Effector memory CD8-positive, alpha-beta T cell (primary cell): Measurements from ENCODE around the gene PARD6G.

Experiments
- ATAC-seq: fragments of 150-1000 bp; cut with Tn5 transposase; replicated peaks from 2 replicates; pipeline ENCODE4 v1.10.0; 2021; ENCODE audit warnings: mild to moderate bottlenecking, moderate library complexity
- DNase-seq, 3 experiments: peaks; one replicate each; pipeline ENCODE4 v3.0.0; 2021
- H3K27ac Mint-ChIP-seq, 2 donors: one replicate each; pipeline ENCODE4 v1.8.0; 2022; ENCODE audit warnings: mild to moderate bottlenecking in 2 of 2, mixed read lengths in 2 of 2, moderate library complexity in 2 of 2
- H3K27me3 Mint-ChIP-seq, 2 donors: one replicate each; pipeline ENCODE4 v1.8.0; 2022; ENCODE audit warnings: mixed read lengths in 2 of 2
- H3K36me3 Mint-ChIP-seq: one replicate; pipeline ENCODE4 v1.8.0; 2022; ENCODE audit warnings: mild to moderate bottlenecking, moderate library complexity, mixed read lengths; ENCODE audit not compliant: insufficient read depth
- H3K4me1 Mint-ChIP-seq, 2 donors: one replicate each; pipeline ENCODE4 v1.8.0; 2022; ENCODE audit warnings: low read depth in 2 of 2, mixed read lengths in 2 of 2
- H3K4me3 Mint-ChIP-seq, 2 donors: one replicate each; pipeline ENCODE4 v1.8.0; 2022; ENCODE audit warnings: mild to moderate bottlenecking in 2 of 2, mixed read lengths in 2 of 2, moderate library complexity in 2 of 2
- H3K9me3 Mint-ChIP-seq, 2 donors: one replicate each; pipeline ENCODE4 v1.8.0; 2022; ENCODE audit warnings: mixed read lengths in 2 of 2

PARD6G gene

DNA sequence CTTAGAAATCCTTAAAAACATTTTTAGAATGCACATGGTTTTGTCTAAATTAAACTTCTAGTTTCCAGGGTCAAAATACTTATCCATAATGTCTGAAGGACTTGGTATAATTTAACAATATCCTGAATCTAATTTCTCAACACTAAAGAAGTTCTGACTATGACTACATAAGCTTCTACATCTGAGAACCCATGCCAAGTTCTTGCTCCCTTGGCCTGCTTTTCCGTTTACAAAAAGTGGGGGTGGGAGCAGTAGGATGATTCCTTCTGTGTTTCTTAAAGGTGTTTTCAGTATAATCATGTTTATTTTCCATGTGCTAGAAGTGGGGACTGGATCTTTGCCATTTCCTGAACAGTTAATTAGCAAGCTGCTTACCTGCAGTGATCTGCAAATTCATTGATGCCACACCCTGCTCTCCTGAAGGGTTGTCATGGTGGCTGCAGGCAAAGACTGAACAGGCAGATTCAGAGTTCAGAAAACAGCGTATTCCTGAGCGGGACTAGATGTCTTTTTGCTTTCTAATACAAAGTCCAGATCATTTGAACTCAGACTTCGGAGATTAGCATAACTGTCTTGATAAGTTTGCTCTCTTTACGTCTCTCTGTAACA, 102.0 kb downstream of the PARD6G start:
- DNase-seq (no peak), ATAC-seq (no peak)
- Mint-ChIP-seq H3K36me3 (peaks cover 14% of the 10 kb centered on the region), H3K27me3 (peaks cover 0 to 8% of the 10 kb centered on the region in 2 donors), H3K4me1 (peaks cover 5 to 6% of the 10 kb centered on the region in 2 donors), H3K4me3 (no peak overlapping the region), H3K9me3 (no peaks in the 10 kb centered on the region), H3K27ac (no peak overlapping the region)

DNA sequence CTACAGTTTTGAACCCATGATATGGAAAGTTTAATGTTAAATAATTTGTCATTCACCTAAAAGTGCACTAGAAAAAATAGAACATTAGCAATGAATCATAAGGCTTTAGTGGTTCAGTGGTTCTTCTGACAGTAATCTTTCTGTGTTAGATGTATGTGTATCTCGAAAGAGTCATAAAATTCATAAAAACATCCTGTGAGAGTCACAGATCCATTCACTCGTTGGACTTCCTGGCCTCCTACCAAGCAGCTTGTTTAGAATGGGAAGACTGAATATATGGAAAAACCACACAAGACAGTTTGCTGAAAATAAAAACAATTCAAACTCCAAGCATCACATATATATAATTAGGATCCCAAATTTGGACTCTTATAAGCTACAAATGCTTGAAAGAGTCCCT, 103.4 kb downstream of the PARD6G start:
- Mint-ChIP-seq H3K36me3 (peaks cover 16% of the 10 kb centered on the region), H3K4me1 (peaks cover 5 to 6% of the 10 kb centered on the region in 2 donors), H3K4me3 (no peak overlapping the region), H3K27me3 (peaks cover 0 to 6% of the 10 kb centered on the region in 2 donors), H3K9me3 (no peaks in the 10 kb centered on the region), H3K27ac (peak overlapping the region in 1 of 2 donors; percentile 15)
- no peak for ATAC-seq
- no peak for DNase-seq

GRCh38 chr18:80140455-80140985, 106.8 kb downstream of the PARD6G start:
- no peak for ATAC-seq

DNA sequence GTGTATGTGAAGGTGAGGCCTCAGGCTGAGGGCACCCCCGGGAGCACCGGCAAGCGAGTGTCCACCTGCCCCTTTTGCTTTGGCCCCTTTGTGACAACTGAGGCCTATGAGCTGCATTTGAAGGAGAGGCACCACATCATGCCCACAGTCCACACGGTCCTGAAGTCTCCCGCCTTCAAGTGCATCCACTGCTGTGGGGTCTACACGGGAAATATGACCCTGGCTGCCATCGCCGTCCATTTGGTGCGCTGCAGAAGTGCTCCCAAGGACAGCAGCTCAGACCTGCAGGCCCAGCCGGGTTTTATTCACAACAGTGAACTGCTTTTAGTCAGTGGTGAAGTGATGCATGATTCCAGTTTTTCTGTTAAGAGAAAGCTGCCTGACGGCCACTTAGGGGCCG, 109.3 kb downstream of the PARD6G start:
- Mint-ChIP-seq H3K9me3 (no peaks in the 10 kb centered on the region), H3K4me3 (no peak overlapping the region), H3K27me3 (no peaks in the 10 kb centered on the region), H3K4me1 (peaks cover 0 to 2% of the 10 kb centered on the region in 2 donors), H3K36me3 (peaks cover 44% of the 10 kb centered on the region), H3K27ac (peak overlapping the region in 1 of 2 donors; percentile 88)
- no peak for ATAC-seq
- DNase-seq: no peak

More at GRCh38 chr18:80140455-80140985, 106.8 kb downstream of the PARD6G start:
- Mint-ChIP-seq H3K4me1 (no peaks in the 10 kb centered on the region), H3K27ac (no peak overlapping the region), H3K4me3 (no peak overlapping the region), H3K9me3 (no peaks in the 10 kb centered on the region), H3K27me3 (no peaks in the 10 kb centered on the region), H3K36me3 (peaks cover 43% of the 10 kb centered on the region)
- no peak for DNase-seq

DNA sequence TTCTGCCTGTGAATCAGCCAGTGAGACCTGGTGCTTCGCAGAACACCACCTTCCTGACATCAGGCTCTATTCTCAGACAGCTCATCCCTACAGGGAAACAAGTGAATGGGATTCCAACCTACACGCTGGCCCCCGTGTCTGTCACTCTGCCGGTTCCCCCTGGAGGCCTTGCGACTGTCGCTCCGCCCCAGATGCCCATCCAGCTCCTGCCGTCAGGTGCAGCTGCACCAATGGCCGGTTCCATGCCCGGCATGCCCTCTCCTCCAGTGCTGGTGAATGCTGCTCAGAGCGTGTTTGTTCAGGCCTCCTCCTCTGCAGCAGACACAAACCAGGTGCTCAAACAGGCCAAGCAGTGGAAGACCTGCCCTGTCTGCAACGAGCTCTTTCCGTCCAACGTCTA, 110.2 kb downstream of the PARD6G start:
- DNase-seq: no peak
- Mint-ChIP-seq H3K4me1 (peaks cover 0 to 3% of the 10 kb centered on the region in 2 donors), H3K9me3 (no peaks in the 10 kb centered on the region), H3K4me3 (no peak overlapping the region), H3K36me3 (peaks cover 44% of the 10 kb centered on the region), H3K27ac (peak overlapping the region in 1 of 2 donors; percentile 88), H3K27me3 (no peaks in the 10 kb centered on the region)
- ATAC-seq: no peak

- Mint-ChIP-seq H3K27me3 (no peaks in the 10 kb centered on the region), H3K9me3 (no peaks in the 10 kb centered on the region), H3K4me1 (peaks cover 0 to 6% of the 10 kb centered on the region in 2 donors), H3K4me3 (no peak overlapping the region), H3K27ac (peak overlapping the region in 1 of 2 donors; percentile 74), H3K36me3 (peaks cover 44% of the 10 kb centered on the region)
- ATAC-seq: no peak
- no peak for DNase-seq
Measured at GRCh38 chr18:80136679-80137078, 110.6 kb downstream of the PARD6G start.

- Mint-ChIP-seq H3K36me3 (peaks cover 38% of the 10 kb centered on the region), H3K27me3 (no peaks in the 10 kb centered on the region), H3K4me1 (peaks cover 3 to 14% of the 10 kb centered on the region in 2 donors), H3K9me3 (no peaks in the 10 kb centered on the region), H3K27ac (no peak overlapping the region), H3K4me3 (no peak overlapping the region)
- ATAC-seq (no peak), DNase-seq (no peak)
Measured at GRCh38 chr18:80135136-80135535, 112.2 kb downstream of the PARD6G start.

DNA sequence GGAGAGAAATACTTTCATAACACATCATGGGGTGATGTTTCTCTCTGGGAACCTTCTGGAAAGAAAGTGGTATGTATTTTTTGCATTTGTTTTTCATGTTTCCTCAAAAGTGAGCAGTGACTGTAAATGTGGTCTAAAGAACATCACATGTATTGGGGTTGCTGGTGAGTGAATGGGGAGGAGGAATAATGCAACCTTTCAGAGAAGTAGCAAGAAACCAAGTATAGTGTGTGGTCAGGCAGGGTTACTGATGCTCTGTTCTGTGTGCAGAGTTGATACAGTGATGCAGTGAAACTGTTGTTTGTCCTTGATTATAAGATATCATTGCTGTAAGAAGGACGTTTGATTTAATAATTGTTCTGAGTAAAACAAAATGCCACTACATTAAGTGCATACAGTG, 114.2 kb downstream of the PARD6G start:
- peaks cover 30% of the 10 kb centered on the region for H3K36me3 Mint-ChIP-seq
- H3K27ac Mint-ChIP-seq: no peak overlapping the region
- ATAC-seq (no peak), DNase-seq (no peak)
- no peaks in the 10 kb centered on the region for H3K27me3 Mint-ChIP-seq
- peaks cover 7 to 22% of the 10 kb centered on the region in 2 donors for H3K4me1 Mint-ChIP-seq
- no peak overlapping the region for H3K4me3 Mint-ChIP-seq
- no peaks in the 10 kb centered on the region for H3K9me3 Mint-ChIP-seq

GRCh38 chr18:80132180-80132812, 115.0 kb downstream of the PARD6G start:
- no peak overlapping the region for H3K4me3 Mint-ChIP-seq
- no peaks in the 10 kb centered on the region for H3K27me3 Mint-ChIP-seq
- no peaks in the 10 kb centered on the region for H3K9me3 Mint-ChIP-seq
- DNase-seq (no peak), ATAC-seq (no peak)
- peak overlapping the region in 1 of 2 donors; percentile 11 for H3K27ac Mint-ChIP-seq
- H3K36me3 Mint-ChIP-seq: peaks cover 22% of the 10 kb centered on the region
- peaks cover 12 to 30% of the 10 kb centered on the region in 2 donors for H3K4me1 Mint-ChIP-seq

DNA sequence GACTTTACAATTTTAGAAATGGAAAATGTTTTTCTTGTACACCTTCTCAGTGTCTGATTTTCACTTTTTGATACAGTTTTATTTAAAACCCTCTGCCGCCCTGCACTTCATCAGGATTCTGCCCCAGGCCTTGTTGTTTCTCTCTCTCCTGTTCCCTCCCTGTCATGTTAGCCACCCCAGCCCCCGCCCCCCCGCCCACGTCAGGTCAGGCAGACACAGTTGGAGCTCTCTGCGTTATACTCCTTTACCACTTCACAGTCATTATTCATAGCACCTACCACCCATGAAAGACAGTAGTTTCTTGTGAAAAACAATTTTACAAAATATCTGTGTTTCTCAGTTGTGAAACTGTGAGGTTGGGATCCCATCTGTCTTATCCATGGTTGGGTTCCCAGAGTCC, 116.8 kb downstream of the PARD6G start:
- Mint-ChIP-seq H3K27me3 (no peaks in the 10 kb centered on the region), H3K27ac (no peak overlapping the region), H3K4me1 (peaks cover 17 to 43% of the 10 kb centered on the region in 2 donors), H3K4me3 (no peak overlapping the region), H3K9me3 (no peaks in the 10 kb centered on the region), H3K36me3 (peaks cover 5% of the 10 kb centered on the region)
- ATAC-seq (no peak), DNase-seq (no peak)

- H3K36me3 Mint-ChIP-seq: peaks cover 5% of the 10 kb centered on the region
- H3K9me3 Mint-ChIP-seq: no peaks in the 10 kb centered on the region
- H3K4me3 Mint-ChIP-seq: no peak overlapping the region
- peak overlapping the region in 1 of 2 donors; percentile 23 for H3K27ac Mint-ChIP-seq
- DNase-seq (no peak), ATAC-seq (no peak)
- H3K27me3 Mint-ChIP-seq: no peaks in the 10 kb centered on the region
- H3K4me1 Mint-ChIP-seq: peaks cover 17 to 43% of the 10 kb centered on the region in 2 donors
Measured at GRCh38 chr18:80129672-80130367, 117.5 kb downstream of the PARD6G start.

DNA sequence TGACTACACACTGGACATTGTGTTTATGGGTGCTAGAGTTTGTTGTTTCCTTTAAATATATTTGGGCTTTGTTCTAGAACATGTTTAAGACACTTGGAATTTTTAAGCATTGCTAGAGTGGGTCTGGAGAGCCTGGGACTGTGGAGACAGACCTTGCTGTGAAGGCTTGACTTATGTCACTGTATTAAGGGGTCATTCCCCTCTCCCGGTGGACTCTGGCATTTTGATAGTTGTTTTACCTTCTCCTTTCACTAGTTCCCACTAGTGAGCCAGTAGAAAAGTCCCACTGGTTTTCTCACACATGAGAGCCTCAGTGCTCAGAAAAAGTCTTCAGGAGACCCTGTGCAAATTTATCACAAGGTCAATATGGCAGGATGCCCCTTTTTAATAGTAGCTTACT, 119.7 kb downstream of the PARD6G start:
- no peak for ATAC-seq
- no peak overlapping the region for H3K4me3 Mint-ChIP-seq
- H3K4me1 Mint-ChIP-seq: peaks cover 17 to 40% of the 10 kb centered on the region in 2 donors
- H3K27me3 Mint-ChIP-seq: no peaks in the 10 kb centered on the region
- no peaks in the 10 kb centered on the region for H3K9me3 Mint-ChIP-seq
- H3K27ac Mint-ChIP-seq: no peak overlapping the region
- no peak for DNase-seq
- no peaks in the 10 kb centered on the region for H3K36me3 Mint-ChIP-seq

- peak; percentile 56 for ATAC-seq
- Mint-ChIP-seq H3K27ac (peak overlapping the region; percentile 13 to 61), H3K4me3 (peak overlapping the region in 1 of 2 donors; percentile 60), H3K9me3 (no peaks in the 10 kb centered on the region), H3K27me3 (no peaks in the 10 kb centered on the region), H3K36me3 (peaks cover 2% of the 10 kb centered on the region), H3K4me1 (peaks cover 17 to 39% of the 10 kb centered on the region in 2 donors)
- no peak for DNase-seq
Measured at GRCh38 chr18:80126797-80127196, 120.5 kb downstream of the PARD6G start.
